NCI-H446 (cell line): ENCODE results near the gene NRTN.
A peak's percentile ranks its signal among the peaks of the same experiment; 100 is the strongest.
"Not testable (repeated sequence)": the region's sequence is repeated elsewhere in the genome, so short reads cannot be mapped to it uniquely, and the experiment has no call there.

Source experiments
- DNase-seq, 2 experiments: peaks; one replicate each; lab custom pipeline; 2025; lab: John Stamatoyannopoulos, UW

NRTN gene

GRCh38 chr19:5838353-5839064, 33.6 kb downstream of the NRTN start:
- no peak for DNase-seq

GRCh38 chr19:5839065-5840017, 34.5 kb downstream of the NRTN start, which contains the start of gene FUT6:
FUT6 (minus strand) TSS chr19:5839702; CDS start chr19:5832567, 7,135 bp downstream.
- no peak for DNase-seq

DNA sequence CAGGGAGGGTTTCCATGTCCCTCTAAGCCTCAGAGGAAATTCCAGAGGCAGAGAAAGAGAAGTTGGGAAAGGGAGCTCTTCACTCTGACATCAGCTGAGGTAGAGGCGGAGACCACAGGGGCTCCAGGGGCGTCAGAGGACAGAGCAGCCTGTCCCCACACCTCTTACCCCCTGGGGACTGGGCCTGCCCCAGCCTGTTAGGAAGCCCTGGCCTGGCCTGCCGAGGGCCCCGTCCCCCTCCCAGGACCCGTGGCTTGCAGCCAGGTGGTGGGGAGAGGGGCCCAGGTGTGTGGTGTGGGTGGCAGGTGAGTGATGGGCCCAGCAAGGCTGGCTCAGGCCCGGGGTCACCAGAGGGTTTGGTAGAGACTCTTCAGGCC, 36.9 kb downstream of the NRTN start:
- not testable (repeated sequence) for DNase-seq

DNA sequence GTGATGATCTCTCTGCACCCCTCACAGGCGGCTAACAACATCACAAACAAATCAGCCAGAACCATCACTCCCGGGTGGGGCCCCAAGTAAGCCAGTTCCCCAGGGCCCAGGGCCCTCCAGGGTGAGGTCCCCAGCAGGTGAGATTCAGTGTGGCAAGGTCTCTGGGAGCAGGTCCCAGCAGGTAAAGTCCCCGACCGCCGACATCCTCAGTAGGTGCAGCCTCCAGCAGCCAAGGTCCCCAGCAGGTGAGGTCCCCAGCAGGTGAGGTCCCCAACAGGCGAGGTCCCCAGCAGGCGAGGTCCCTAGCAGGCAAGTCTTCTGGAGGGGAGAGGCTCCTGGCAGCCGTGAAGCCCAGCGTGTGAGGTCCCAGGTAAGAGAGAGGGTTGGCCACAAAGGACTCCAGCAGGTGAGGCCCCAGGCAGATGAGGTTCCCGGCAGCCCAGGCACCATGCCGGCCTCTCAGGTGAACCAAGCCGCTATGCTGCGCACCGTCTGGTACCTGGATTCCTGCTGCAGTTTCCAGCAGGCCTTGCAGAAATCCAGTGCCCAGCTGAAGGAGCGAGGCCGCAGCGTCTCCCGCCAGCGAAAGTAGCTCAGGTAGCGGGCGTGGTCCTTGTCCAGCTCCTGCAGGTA, 38.5 kb downstream of the NRTN start:
- no peak for DNase-seq

DNA sequence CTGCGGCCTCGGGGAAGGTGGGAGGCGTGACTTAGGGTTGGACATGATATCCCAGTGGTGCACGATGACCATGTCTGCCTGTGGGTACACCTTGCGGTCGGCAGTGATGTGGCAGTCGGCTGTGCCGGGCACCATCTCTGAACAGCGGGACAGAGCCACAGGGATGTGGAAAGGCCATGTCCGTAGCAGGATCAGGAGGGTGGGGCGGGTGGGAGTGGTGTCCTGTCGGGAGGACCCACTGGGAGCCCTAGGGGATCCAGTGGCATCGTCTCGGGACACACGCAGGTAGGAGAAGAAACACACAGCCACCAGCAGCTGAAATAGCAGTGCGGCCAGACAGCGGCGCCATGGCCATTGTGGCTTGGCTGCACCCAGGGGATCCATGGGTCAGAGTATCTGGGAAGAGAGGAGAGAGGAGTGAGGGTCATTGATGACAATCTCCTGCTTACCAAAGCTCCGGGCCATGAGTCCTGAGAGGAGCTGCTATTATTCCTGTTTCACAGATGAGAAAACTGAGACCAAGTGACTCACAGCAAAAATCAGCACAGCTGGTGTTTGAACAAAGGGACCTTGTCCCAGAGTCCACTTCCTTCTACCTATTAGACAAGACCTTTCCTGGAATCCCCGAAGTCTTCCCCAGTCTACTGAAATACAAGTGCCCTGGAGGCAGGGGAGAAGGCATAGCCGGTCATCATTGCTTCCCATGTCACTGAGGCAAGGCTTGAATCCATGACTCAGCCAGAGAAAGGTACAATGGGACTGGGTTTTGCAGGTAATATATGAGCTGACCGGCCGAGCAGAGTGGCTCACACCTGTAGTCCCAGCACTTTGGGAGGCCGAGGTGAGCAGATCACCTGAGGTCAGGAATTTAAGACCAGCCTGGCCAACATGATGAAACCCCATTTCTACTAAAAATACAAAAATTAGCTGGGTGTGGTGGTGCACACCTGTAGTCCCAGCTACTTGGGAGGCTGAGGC, 39.9 kb downstream of the NRTN start:
- DNase-seq, result no peak

- not testable (repeated sequence) for DNase-seq
Observed at GRCh38 chr19:5847846-5848245, 43.0 kb downstream of the NRTN start.

GRCh38 chr19:5848621-5849020, 43.8 kb downstream of the NRTN start:
- not testable (repeated sequence) for DNase-seq

GRCh38 chr19:5850189-5850588, 45.3 kb downstream of the NRTN start:
- no peak for DNase-seq

DNA sequence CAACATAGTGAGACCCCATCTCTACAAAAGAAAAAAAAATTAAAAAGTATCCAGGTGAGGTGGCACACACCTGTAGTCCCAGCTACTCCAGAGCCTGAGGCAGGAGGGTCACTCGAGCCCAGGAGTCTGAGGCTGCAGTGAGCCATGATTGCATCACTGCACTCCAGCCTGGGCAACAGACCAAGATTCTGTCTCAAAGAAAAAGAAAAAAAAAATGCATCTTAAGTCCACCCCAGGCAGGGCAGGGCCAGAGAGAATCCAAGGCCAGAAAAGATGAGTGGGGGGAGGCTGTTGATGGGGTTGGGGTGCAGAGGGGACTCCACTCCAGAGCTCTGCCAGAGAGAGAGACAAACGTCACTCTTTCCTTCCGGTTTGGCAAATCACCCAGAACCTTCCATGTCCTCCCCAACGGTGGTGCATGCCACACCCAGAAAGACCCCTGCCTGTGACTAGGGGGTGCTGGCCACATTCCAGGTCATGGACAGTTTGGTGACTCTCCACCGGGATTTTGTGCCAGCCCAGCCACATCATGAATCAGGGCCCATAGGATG, 46.0 kb downstream of the NRTN start:
- peak in 1 of 2 experiments; percentile 39 for DNase-seq

DNA sequence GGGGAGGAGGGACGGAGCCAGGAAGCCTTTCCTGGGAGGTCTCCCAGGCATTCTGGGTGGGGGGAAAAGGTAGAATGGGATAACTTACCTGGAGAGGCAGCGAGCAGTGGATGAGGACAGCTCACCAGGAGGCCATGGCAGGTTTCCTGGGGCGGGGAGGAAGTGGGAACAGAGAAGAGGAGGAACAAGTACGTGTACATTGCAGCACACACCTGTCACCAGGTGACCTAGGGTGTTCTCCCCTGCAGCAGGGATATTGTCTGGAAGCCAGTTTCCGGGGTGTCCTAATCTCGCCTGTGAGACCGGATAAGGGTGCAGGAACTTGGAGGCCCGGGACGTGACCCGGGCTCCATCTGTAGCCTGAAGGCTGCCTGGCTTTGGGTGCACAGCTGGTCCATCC, 46.4 kb downstream of the NRTN start, which contains the start of gene FUT3:
Gene FUT3, minus strand, starts transcription at position 148 of the 400 bp plus-strand sequence.
- DNase-seq, result no peak

- DNase-seq, result not testable (repeated sequence)
Observed at GRCh38 chr19:5854121-5854520, 49.3 kb downstream of the NRTN start.

DNA sequence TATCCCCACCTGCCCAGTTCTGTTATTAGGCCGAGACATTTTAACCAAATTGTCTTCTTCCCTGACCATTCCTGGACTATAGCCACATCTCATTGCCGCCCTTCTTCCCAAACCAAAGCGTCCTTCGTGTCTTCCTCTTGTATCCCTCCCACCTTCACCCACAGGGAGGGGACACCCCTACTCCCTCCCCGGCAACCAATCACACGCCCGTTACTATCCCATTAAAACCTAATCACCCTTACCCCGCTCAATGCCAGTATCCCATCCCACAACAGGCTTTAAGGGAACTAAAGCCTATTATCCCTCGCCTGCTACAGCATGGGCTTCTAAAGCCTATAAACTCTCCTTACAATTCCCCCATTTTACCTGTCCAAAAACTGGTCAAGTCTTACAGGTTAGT, 50.3 kb downstream of the NRTN start:
- not testable (repeated sequence) for DNase-seq

DNA sequence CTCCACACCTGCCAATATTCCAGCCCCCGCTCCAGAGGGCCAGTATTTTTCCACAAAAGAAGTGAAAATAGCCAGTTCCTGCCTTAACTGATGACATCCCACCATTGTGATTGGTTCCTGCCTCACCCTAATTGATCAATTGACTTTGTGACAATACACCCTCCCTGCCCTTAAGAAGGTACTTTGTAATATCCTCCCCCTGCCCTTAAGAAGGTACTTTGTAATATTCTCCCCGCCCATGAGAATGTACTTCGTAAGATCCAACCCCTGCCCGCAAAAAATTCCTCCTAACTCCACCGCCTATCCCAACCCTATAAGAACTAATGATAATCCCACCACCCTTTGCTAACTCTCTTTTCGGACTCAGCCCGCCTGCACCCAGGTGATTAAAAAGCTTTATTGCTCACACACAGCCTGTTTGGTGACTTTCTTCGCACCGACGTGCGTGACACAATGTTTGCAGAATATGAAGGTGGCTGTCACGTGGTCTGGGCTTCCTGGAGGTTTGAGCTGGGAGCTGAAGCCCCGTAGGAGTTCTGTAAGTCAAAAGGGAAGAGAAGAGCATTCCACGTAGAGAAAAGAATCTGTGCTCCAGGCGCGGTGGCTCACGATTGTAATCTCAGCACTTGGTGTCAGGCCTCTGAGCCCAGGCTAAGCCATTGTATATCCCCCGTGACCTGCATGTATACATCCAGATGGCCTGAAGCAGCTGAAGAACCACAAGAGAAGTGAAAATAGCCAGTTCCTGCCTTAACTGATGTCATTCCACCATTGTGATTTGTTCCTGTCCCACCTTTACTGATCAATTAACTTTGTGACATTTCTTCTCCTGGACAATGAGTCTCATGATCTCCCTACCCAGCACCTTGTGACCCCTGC, 52.6 kb downstream of the NRTN start:
- DNase-seq, result no peak

DNA sequence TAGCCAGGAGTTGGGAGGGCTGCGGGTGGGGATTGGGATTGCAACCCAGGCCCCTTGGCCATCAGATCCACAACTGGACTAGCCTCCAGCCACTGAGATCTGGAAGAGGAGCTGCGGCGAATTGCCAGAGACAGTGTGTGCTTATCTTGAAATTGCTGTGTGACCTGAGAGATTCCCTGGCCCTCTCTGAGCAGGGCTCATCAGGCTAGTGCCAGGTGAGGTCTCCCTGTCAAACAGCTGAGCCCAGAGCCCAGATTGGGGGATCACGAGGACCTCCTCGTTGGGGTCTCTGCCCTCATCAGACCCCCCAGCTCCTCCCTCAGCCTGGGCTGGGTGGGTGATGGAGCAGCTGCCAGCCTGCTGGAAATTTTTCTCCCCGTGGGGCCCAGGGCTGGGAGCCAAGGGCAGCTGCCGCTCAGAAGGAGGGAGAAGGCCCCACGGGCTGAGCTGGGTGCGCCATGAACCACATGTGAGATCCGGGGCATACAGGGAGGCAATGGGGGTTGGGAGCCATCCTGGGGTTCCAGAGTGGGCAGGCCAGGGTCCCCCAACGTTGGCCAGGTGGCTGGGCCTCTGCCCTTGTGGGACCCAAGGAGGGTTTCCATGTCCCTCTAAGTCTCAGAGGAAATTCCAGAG, 58.3 kb downstream of the NRTN start:
- DNase-seq, result no peak

DNA sequence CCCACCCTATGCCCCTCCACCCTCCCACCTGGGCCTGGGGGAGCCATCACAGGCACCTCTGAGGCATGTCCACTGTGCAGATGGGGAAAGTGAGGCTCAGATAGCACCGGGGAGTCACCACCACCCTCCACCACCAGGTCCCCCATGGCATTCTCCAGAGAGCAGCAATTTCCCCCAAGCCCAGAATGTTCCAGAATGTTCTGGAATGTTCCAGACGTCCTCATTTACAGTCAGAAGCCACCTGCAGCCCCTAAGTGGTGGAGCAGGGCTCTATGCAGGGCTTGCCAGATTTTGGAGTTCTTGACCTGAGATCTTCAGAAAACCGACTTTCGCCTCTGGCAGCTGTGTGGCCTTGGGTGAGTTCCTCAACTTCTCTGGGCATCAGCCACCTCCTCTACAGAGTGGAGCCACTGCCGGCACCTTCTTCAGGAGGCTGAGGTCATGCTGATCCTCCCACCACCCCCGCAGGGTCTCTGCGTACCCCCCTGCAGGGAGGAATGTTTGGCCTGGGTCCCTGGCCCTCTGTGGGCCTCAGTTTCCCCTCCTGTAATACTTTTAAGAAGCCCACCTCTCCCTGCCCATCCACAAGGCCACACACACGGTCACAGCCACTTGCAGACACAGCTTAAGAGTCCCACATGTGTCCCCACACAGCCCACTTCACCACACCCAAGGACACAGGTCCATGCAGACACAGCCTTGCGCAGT, 59.3 kb downstream of the NRTN start:
- no peak for DNase-seq

- DNase-seq, result no peak
Observed at GRCh38 chr19:5864725-5865486, 60.0 kb downstream of the NRTN start.

- DNase-seq, result no peak
Observed at GRCh38 chr19:5865772-5866171, 60.9 kb downstream of the NRTN start.
